Activated B cell treated with CpG ODN at 0.5 μM for 24 hours (primary cell): ENCODE data around the gene GNG5. TPM values are rescaled to one million over a fixed set of nuclear protein-coding genes. Genes with fewer than 3 reads are reported as not detected.

Experiments used
- ATAC-seq: fragments of 200-7000 bp; cut with Tn5 transposase; one replicate; pipeline ENCODE4 v1.10.0; 2021; ENCODE audit warnings: low read depth, mild to moderate bottlenecking, moderate library complexity
- CTCF ChIA-PET: fragments of 350-600 bp; sonication (Branson Sonifier 250); formaldehyde crosslinking; loops from one replicate; lab custom pipeline; 2021; ENCODE audit warnings: antibody characterized with exemption; lab: Charles Lee
- POLR2A ChIA-PET: fragments of 350-600 bp; sonication (Branson Sonifier 250); formaldehyde crosslinking; loops from one replicate; lab custom pipeline; 2021; ENCODE audit warnings: antibody characterized with exemption; lab: Charles Lee
- DNase-seq: peaks from one replicate; pipeline ENCODE4 v3.0.0; 2022
- H3K27ac Mint-ChIP-seq: one replicate; pipeline ENCODE4 v1.8.0; 2020; ENCODE audit warnings: mixed read lengths
- H3K27me3 Mint-ChIP-seq: one replicate; pipeline ENCODE4 v1.8.0; 2021; ENCODE audit warnings: mixed read lengths
- H3K36me3 Mint-ChIP-seq: one replicate; pipeline ENCODE4 v1.8.0; 2021; ENCODE audit warnings: low read depth, mixed read lengths
- H3K4me1 Mint-ChIP-seq: one replicate; pipeline ENCODE4 v1.8.0; 2021; ENCODE audit warnings: mixed read lengths
- H3K4me3 Mint-ChIP-seq: one replicate; pipeline ENCODE4 v1.8.0; 2020; ENCODE audit warnings: mild to moderate bottlenecking, mixed read lengths
- H3K9me3 Mint-ChIP-seq: one replicate; pipeline ENCODE4 v1.8.0; 2020; ENCODE audit warnings: mixed read lengths
- CTCF ChIP-seq: fragments of 200-600 bp; IDR thresholded peaks from one replicate; pipeline ENCODE4 v1.8.0; 2022; ENCODE audit warnings: antibody characterized with exemption, mild to moderate bottlenecking
- intact Hi-C: fragments of 100-400 bp; cut with micrococcal nuclease; formaldehyde crosslinking; loops from one replicate; pipeline ENCODE4 v1.15.1; 2024
- total RNA-seq: library from RNA; stranded (reverse); gene quantifications from 2 replicates; pipeline ENCODE4 v1.2.3, GENCODE V29; 2022

GNG5 gene
- total RNA-seq, 1 donor from 2014 or later = 57.0 TPM

- intact Hi-C loops = loop anchor here (5.0 to 10.0 kb wide), 2 partner anchors 348 to 490 kb away; partner anchors contain the start of gene MCOLN2
- Mint-ChIP-seq H3K4me3 (peak overlapping the region; percentile 96), H3K27me3 (no peaks in the 10 kb centered on the region), H3K4me1 (peaks cover 45% of the 10 kb centered on the region), H3K27ac (peak overlapping the region; percentile 88), H3K9me3 (no peaks in the 10 kb centered on the region), H3K36me3 (peaks cover 36% of the 10 kb centered on the region)
- no peak for DNase-seq
- ATAC-seq = no peak
- POLR2A ChIA-PET = interaction anchor here (1.2 to 3.6 kb wide), 10 partner anchors 9 to 771 kb away, joined by 3 to 113 read pairs (median 8); partner anchors contain the start of genes BCL10, CTBS, PRKACB and RPF1
- CTCF ChIA-PET = interaction anchor here (1.3 to 1.7 kb wide), 3 partner anchors 62 to 116 kb away, joined by 3 to 5 read pairs (median 3); no protein-coding TSS in a partner anchor
- no peak for TF ChIP-seq CTCF
Observed at GRCh38 chr1:84504580-84505492, 1.5 kb downstream of the GNG5 start.

- peaks cover 46% of the 10 kb centered on the region for H3K4me1 Mint-ChIP-seq
- peaks cover 42% of the 10 kb centered on the region for H3K36me3 Mint-ChIP-seq
- DNase-seq (no peak), ATAC-seq (no peak)
- no peaks in the 10 kb centered on the region for H3K9me3 Mint-ChIP-seq
- no peak overlapping the region for H3K4me3 Mint-ChIP-seq
- H3K27me3 Mint-ChIP-seq = no peaks in the 10 kb centered on the region
- no peak for TF ChIP-seq CTCF
- intact Hi-C loops = loop anchor here (10.0 kb wide), 1 partner anchor 492 kb away; the partner anchor contains the start of gene MCOLN2
- POLR2A ChIA-PET = interaction anchor here (0.9 kb wide), 1 partner anchor 24 kb away, joined by 4 read pairs; the partner anchor contains the start of gene RPF1
- CTCF ChIA-PET = interaction anchor here (1.6 to 1.7 kb wide), 2 partner anchors 61 to 118 kb away, joined by 3 to 5 read pairs; no protein-coding TSS in a partner anchor
- no peak overlapping the region for H3K27ac Mint-ChIP-seq
Observed at GRCh38 chr1:84502927-84503326, 3.5 kb downstream of the GNG5 start.

GRCh38 chr1:84497631-84498275, 8.6 kb downstream of the GNG5 start:
- no peaks in the 10 kb centered on the region for H3K9me3 Mint-ChIP-seq
- H3K27me3 Mint-ChIP-seq = no peaks in the 10 kb centered on the region
- ChIA-PET CTCF (no interaction called here), POLR2A (interaction anchor here (1.1 kb wide), 1 partner anchor 8 kb away, joined by 5 read pairs; the partner anchor contains the start of genes GNG5 and SPATA1)
- H3K27ac Mint-ChIP-seq = no peak overlapping the region
- ATAC-seq (no peak), DNase-seq (no peak)
- H3K4me1 Mint-ChIP-seq = peaks cover 24% of the 10 kb centered on the region
- no peak overlapping the region for H3K4me3 Mint-ChIP-seq
- TF ChIP-seq CTCF = no peak
- intact Hi-C loops = no loop called here
- H3K36me3 Mint-ChIP-seq = peaks cover 77% of the 10 kb centered on the region

- TF ChIP-seq CTCF = no peak
- Mint-ChIP-seq H3K27me3 (no peaks in the 10 kb centered on the region), H3K9me3 (no peaks in the 10 kb centered on the region), H3K4me1 (peaks cover 21% of the 10 kb centered on the region), H3K36me3 (peaks cover 87% of the 10 kb centered on the region), H3K27ac (no peak overlapping the region), H3K4me3 (no peak overlapping the region)
- ChIA-PET CTCF (no interaction called here), POLR2A (no interaction called here)
- ATAC-seq = no peak
- no peak for DNase-seq
- intact Hi-C loops = no loop called here
Observed at GRCh38 chr1:84496498-84496897, 9.9 kb downstream of the GNG5 start.
